HG02763 (cell line): Measurements from ENCODE around the gene KIAA0586.
"Not testable (repeated sequence)": the region's sequence is repeated elsewhere in the genome, so short reads cannot be mapped to it uniquely, and the experiment has no call there.

ENCODE experiments used
- ATAC-seq: cut with Tn5 transposase; IDR thresholded peaks from one replicate; pipeline ENCODE4 v1.9.1; 2021; ENCODE audit warnings: mild to moderate bottlenecking, moderate library complexity; ENCODE audit not compliant: unreplicated experiment

KIAA0586 gene

GRCh38 chr14:58427281-58428117, at the start of gene KIAA0586, which contains the start of gene TIMM9:
TSS of gene KIAA0586 (plus strand) at chr14:58427719. CDS start at chr14:58428265, 546 bp downstream.
TSS of gene TIMM9 (minus strand) at chr14:58427531. CDS start at chr14:58411945, 15,586 bp downstream.
- peak; percentile 82 for ATAC-seq

- no peak for ATAC-seq
Measured at GRCh38 chr14:58390830-58391229, 36.7 kb upstream of the KIAA0586 start.

GRCh38 chr14:58395562-58395811, 32.0 kb upstream of the KIAA0586 start:
- no peak for ATAC-seq

GRCh38 chr14:58395812-58396788, 31.4 kb upstream of the KIAA0586 start, which contains the start of gene TOMM20L:
TSS of gene TOMM20L (plus strand) at chr14:58395930. CDS start at chr14:58395958, 28 bp downstream.
- ATAC-seq, result peak; percentile 94

GRCh38 chr14:58397156-58397555, 30.4 kb upstream of the KIAA0586 start:
- no peak for ATAC-seq

GRCh38 chr14:58398495-58398894, 29.0 kb upstream of the KIAA0586 start:
- ATAC-seq, result no peak

GRCh38 chr14:58398895-58399294, 28.6 kb upstream of the KIAA0586 start:
- no peak for ATAC-seq

GRCh38 chr14:58401587-58401986, 25.9 kb upstream of the KIAA0586 start:
- no peak for ATAC-seq

GRCh38 chr14:58408681-58409215, 18.8 kb upstream of the KIAA0586 start:
- ATAC-seq, result no peak

GRCh38 chr14:58414845-58415244, 12.7 kb upstream of the KIAA0586 start:
- ATAC-seq, result no peak

GRCh38 chr14:58415636-58416547, 11.6 kb upstream of the KIAA0586 start:
- ATAC-seq, result no peak

- not testable (repeated sequence) for ATAC-seq
Measured at GRCh38 chr14:58416934-58417333, 10.6 kb upstream of the KIAA0586 start.

GRCh38 chr14:58426670-58427280, 744 bp upstream of the KIAA0586 start:
- ATAC-seq, result peak; percentile 37

GRCh38 chr14:58428118-58428683, 682 bp downstream of the KIAA0586 start:
- ATAC-seq, result no peak

- no peak for ATAC-seq
Measured at GRCh38 chr14:58430156-58430555, 2.6 kb downstream of the KIAA0586 start.

- no peak for ATAC-seq
Measured at GRCh38 chr14:58439476-58439875, 12.0 kb downstream of the KIAA0586 start.

- ATAC-seq, result no peak
Measured at GRCh38 chr14:58444627-58445026, 17.1 kb downstream of the KIAA0586 start.

- no peak for ATAC-seq
Measured at GRCh38 chr14:58455593-58456265, 28.2 kb downstream of the KIAA0586 start.

GRCh38 chr14:58460772-58461171, 33.3 kb downstream of the KIAA0586 start:
- ATAC-seq, result no peak
